BLaER1 (cell line): Measurements from ENCODE around the gene VPS26C.

Source experiments
- H3K27ac ChIP-seq: shearing (Covaris generic); formaldehyde crosslinking; 2 replicates; pipeline ENCODE4 v1.8.1; 2022
- H3K27me3 ChIP-seq: shearing (Covaris generic); formaldehyde crosslinking; 2 replicates; pipeline ENCODE4 v1.8.1; 2022
- H3K36me3 ChIP-seq: shearing (Covaris generic); formaldehyde crosslinking; 2 replicates; pipeline ENCODE4 v1.8.1; 2022
- H3K4me1 ChIP-seq: shearing (Covaris generic); formaldehyde crosslinking; 2 replicates; pipeline ENCODE4 v1.8.1; 2022
- H3K4me2 ChIP-seq: shearing (Covaris generic); formaldehyde crosslinking; 2 replicates; pipeline ENCODE4 v1.8.1; 2022
- H3K4me3 ChIP-seq: shearing (Covaris generic); formaldehyde crosslinking; 2 replicates; pipeline ENCODE4 v1.8.1; 2022
- H3K9ac ChIP-seq: shearing (Covaris generic); formaldehyde crosslinking; 2 replicates; pipeline ENCODE4 v1.8.1; 2022
- H3K9me3 ChIP-seq: shearing (Covaris generic); formaldehyde crosslinking; 2 replicates; pipeline ENCODE4 v1.8.1; 2022
- H4K20me1 ChIP-seq: shearing (Covaris generic); formaldehyde crosslinking; 2 replicates; pipeline ENCODE4 v1.8.1; 2022
- Cebpa-rat ChIP-seq: shearing (Covaris generic); IDR thresholded peaks from 2 replicates; pipeline ENCODE4 v1.8.1; 2022

VPS26C gene

DNA sequence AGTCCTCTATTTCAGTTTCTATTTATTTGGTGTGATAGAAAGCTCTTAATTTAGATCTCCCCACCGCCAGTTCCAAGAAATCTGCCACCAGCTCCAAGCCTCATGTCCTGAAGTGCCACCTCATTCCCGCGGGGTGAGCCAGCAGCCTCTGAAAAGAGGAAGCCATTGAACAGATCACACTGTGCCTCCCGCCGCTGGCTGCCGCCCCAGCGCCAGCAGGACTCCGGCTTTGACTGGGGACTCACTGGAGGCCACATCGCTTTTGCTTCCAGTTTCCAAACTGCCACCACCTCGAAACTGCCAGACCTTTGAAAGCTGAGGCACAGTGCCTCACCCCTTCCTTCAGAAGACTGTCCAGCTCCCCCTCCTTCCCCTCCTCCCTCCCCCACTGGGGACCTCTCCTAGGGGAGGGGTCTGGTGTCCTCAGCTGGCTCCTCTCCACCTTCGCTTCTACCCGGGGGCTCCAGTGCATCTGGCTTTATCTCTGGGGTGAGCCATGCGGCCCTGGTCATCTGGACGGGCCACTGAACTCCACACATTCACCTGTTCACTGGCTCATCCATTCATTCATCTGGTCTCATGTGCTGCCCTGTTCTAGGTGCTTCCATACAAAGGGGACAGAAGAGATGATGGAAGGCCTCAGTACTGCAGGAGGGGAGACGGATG, 58.9 kb downstream of the VPS26C start:
- Histone ChIP-seq H3K4me1 (peaks cover 30% of the 10 kb centered on the region), H3K4me3 (peak overlapping the region; percentile 58), H3K9me3 (peaks cover 13% of the 10 kb centered on the region), H3K4me2 (peak overlapping the region; percentile 89), H3K27me3 (no peaks in the 10 kb centered on the region), H3K36me3 (peaks cover 21% of the 10 kb centered on the region), H3K27ac (peak overlapping the region; percentile 68), H4K20me1 (no peaks in the 10 kb centered on the region), H3K9ac (peak overlapping the region; percentile 68)
- no peak for TF ChIP-seq Cebpa-rat

DNA sequence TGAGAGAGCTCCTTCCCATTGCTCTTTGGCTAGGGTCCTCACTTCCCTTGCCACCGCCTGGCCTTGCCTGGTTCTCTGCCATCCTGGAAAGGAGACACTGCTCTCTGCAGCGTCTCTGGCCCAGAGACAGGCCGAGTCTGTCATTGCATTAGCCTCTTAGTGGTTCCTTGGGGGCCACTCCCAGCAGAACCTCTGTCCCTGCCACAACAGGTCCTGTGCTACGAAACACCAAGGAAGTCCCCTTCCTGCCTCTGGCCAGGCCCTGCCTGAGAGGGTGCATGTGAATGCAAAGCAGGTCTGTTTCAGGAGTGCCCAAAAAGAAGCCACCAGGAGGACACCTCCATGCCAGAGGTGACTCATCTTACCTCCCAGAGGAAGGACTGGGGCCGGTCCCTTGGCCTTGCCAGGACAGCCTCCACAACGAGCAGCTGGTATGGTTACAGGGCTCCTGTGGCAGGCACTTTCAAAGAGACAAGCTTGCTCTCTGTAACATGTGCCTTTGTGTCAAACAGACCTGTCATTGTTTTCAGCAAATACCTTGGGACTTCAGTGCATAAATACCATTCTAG, 59.6 kb downstream of the VPS26C start:
- Histone ChIP-seq H4K20me1 (no peaks in the 10 kb centered on the region), H3K27me3 (no peaks in the 10 kb centered on the region), H3K4me2 (peak overlapping the region; percentile 89), H3K4me1 (peaks cover 30% of the 10 kb centered on the region), H3K9me3 (peaks cover 13% of the 10 kb centered on the region), H3K27ac (peak overlapping the region; percentile 68; the same call in 1 of the 2 replicates), H3K36me3 (peaks cover 28% of the 10 kb centered on the region), H3K9ac (no peak overlapping the region), H3K4me3 (peak overlapping the region; percentile 58)
- TF ChIP-seq Cebpa-rat: no peak

DNA sequence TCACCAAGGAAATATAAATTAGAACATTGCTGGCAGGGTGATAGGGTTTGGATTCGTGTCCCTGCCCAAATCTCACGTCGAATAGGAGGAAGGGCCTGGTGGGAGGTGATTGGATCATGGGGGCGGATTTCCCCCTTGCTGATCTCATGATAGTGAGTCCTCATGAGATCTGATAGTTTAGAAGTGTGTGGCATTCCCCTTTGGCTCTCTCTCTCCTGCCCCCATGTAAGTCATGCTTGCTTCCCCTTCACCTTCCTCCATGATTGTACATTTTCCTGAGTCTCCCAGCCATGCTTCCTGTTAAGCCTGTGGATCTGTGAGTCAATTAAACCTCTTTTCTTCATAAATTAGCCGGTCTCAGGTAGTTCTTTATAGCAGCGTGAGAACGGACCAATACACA, 60.6 kb downstream of the VPS26C start:
- Histone ChIP-seq H3K4me3 (no peak overlapping the region), H4K20me1 (no peaks in the 10 kb centered on the region), H3K4me2 (0 out of 2 replicates have a peak overlapping the region, but pooled peaks have one; percentile 7), H3K9me3 (peaks cover 13% of the 10 kb centered on the region), H3K9ac (no peak overlapping the region), H3K36me3 (peaks cover 38% of the 10 kb centered on the region), H3K4me1 (peaks cover 30% of the 10 kb centered on the region), H3K27ac (no peak overlapping the region), H3K27me3 (no peaks in the 10 kb centered on the region)
- no peak for TF ChIP-seq Cebpa-rat

DNA sequence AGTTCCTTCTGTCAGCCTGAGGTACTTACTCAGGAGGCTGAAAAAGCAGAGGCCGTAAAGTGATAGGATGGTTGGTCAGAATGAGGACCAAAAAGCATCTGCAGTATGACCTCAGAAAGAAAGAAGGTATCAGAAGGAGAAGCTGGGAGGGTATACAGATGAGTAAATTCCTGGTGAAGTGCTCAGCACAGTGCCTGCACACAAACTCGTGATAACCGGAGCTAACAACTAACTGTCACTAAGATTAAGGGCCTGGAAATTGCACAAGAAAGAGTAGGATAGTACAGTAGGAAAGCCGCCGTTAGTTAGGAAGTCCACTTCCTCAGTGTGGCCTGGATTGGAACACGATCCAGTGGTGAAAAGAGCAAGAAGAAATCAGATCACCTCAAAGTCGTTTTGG, 62.6 kb downstream of the VPS26C start:
- Histone ChIP-seq H3K27me3 (no peaks in the 10 kb centered on the region), H3K4me3 (no peak overlapping the region), H3K27ac (no peak overlapping the region), H3K4me2 (no peak overlapping the region), H4K20me1 (no peaks in the 10 kb centered on the region), H3K4me1 (peaks cover 30% of the 10 kb centered on the region), H3K9me3 (peaks cover 5% of the 10 kb centered on the region), H3K9ac (no peak overlapping the region), H3K36me3 (peaks cover 57% of the 10 kb centered on the region)
- no peak for TF ChIP-seq Cebpa-rat

DNA sequence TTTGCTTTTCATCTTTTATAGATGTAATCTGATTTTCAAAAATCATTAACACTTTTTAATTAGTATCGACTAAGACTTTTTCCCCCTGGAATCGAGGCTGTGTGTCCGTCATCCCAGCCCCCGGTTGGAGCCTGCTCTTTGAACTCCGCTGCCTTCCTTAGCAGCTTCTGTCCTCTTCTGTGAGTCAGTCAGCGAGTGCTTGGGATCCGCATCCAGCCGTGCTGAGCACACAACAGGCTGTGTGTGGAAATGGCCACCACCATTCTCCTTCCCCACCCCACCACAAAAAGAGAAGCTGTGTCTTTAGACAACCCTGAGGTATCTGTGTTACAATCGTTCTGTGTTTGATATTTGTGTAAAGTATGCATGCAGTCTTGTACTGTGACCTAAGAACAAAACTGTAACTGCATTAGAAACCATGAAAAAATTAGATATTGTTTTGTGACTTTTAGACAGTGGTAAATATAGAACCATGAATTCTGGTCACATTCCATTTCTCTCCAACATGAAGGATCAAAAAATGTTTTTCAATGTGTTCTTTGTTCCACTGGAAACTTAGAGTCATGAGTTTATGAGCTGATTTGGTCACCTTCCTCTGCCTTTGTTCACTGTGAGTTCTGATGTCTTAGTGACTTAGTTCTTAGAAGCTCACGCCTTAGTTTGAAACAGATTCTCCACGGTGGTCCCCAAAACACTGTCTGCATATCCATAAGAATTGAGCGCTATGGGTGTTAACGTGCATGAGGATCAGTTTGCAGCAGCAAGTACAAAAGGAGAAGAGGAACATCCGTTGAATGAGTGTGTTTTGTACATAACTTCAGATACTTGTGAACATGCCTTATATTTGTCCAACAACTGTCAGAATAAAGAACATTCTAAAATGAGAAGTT, 64.7 kb downstream of the VPS26C start:
- no peak for TF ChIP-seq Cebpa-rat
- Histone ChIP-seq H3K36me3 (peaks cover 77% of the 10 kb centered on the region), H3K9me3 (no peaks in the 10 kb centered on the region), H4K20me1 (no peaks in the 10 kb centered on the region), H3K27me3 (no peaks in the 10 kb centered on the region), H3K27ac (no peak overlapping the region), H3K4me2 (no peak overlapping the region), H3K9ac (no peak overlapping the region), H3K4me3 (no peak overlapping the region), H3K4me1 (peaks cover 12% of the 10 kb centered on the region)

DNA sequence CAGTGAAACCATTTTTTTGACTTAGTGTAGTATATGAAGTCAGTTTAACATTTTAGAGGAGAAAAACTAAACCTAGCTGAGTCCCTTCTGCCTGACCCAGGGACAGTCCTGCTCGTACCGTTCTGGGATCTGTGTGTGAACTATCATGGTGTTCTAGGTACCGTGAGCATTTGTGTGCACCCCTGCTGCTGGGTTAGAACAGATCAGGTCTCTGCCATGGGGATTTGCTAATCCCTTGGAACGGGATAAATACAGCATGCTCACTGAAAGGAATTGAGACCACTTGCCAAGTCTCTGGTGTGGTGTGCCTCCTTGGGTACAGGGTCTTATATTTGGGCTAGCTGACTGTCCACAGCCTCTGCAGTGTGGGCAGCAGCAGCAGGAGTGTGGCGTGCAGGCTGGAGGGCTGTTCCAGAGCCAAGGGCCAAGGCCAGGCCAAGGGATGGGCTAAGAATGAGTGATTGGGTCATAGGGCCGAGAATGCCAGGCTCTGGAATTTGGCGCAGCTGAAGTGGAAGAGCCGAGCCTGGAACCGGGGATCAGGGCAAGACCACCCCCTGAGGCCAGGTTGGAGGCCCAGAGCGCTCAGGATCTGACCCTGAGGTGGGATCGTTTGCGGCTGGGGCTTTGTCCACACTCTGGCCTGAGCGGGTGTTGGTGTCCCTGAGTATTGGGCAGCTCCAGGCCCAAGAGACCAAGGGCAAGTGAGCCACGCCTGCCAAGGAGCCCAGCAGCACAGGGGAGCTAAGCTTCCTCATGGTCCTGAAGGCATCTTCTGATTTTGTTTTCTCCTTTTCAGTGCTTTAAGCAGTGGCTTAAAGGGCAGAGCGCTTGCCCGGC, 66.3 kb downstream of the VPS26C start:
- no peak overlapping the region for H3K9ac ChIP-seq
- H3K27ac ChIP-seq: no peak overlapping the region
- H3K4me2 ChIP-seq: no peak overlapping the region
- no peaks in the 10 kb centered on the region for H3K9me3 ChIP-seq
- no peaks in the 10 kb centered on the region for H3K4me1 ChIP-seq
- TF ChIP-seq Cebpa-rat: no peak
- H3K27me3 ChIP-seq: no peaks in the 10 kb centered on the region
- no peak overlapping the region for H3K4me3 ChIP-seq
- H4K20me1 ChIP-seq: no peaks in the 10 kb centered on the region
- H3K36me3 ChIP-seq: peaks cover 93% of the 10 kb centered on the region

DNA sequence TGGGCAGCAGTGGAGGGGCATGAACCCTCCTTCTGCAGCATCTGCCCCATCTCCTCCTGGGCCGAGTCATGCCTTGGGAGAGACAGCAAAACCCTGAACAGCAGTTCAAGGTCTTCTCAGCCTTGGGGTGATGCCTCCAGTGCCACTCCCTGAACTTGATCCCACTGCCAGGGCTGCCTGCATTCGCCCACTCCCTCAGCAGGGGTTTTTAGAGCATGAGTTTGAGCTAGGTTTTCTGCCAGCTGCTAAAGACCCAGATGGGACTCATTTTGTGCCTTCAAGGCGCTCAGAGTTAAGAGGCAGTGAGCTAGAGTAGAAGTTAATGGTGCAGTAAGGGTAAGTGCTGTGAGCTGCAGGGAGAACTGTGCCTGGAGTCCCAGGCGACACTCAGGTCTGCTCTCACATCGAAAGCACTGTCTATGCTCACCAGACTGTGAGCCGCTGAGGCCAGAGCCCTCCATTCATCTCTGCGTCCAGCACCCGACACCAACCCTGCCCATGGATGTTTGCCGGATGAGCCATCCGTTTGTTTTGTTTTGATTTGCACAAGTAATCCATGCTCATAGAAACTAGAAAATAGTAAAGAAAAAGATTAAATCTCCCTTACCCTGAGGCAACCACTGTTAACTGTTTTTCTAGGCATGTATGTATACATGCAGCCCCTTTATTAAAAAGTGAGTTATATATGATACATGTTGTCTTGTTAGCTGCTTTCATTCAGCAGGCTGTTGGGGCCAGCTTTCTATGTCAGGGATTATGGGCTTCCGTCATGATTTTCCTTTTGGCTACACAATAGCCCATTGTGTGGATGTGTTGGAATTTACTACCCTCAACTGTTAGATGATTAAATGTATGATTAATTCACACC, 67.8 kb downstream of the VPS26C start:
- Histone ChIP-seq H3K36me3 (peaks cover 98% of the 10 kb centered on the region), H3K9me3 (no peaks in the 10 kb centered on the region), H3K4me3 (no peak overlapping the region), H4K20me1 (no peaks in the 10 kb centered on the region), H3K27me3 (no peaks in the 10 kb centered on the region), H3K4me2 (no peak overlapping the region), H3K4me1 (no peaks in the 10 kb centered on the region), H3K9ac (no peak overlapping the region), H3K27ac (no peak overlapping the region)
- TF ChIP-seq Cebpa-rat: no peak

DNA sequence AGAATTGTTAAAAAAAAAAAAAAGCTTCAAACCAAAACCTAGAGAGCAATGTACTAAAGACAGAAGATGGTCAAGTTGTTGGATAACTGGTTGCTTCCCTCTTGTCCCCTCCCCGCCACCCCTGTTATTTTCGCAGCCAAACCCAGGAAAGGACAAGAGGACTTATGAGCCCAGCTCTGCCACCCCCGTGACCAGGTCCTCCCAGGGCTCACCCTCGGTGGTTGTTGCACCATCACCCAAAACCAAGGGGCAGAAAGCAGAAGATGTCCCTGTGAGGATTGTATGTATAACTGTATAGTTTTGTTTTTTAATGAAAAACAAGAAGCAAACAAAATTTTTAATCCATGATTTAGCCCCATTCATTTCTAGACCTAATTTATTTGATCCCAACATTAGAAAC, 69.4 kb downstream of the VPS26C start:
- H3K36me3 ChIP-seq: peaks cover 99% of the 10 kb centered on the region
- TF ChIP-seq Cebpa-rat: no peak
- H3K27me3 ChIP-seq: no peaks in the 10 kb centered on the region
- H4K20me1 ChIP-seq: no peaks in the 10 kb centered on the region
- H3K27ac ChIP-seq: no peak overlapping the region
- H3K9me3 ChIP-seq: no peaks in the 10 kb centered on the region
- H3K4me2 ChIP-seq: no peak overlapping the region
- H3K4me1 ChIP-seq: no peaks in the 10 kb centered on the region
- no peak overlapping the region for H3K9ac ChIP-seq
- no peak overlapping the region for H3K4me3 ChIP-seq

DNA sequence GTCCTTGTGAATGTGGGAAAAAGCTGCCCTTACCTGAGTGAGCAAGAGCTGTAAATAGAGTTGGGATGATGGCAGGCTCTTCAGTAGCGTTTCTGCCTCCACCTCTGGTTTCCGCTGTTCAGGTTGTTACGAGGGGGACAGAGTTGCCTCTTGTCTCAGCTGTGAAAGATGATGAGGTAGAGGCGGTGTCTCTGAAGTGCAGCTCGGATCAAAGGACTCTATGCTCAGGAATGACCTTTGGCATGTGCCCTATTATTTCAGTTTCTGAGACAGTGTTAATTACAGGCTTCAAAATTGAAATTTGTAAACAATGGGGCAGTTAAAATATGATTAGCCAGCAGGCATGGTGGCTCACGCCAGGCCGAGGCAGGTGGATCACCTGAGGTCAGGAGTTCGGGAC, 70.3 kb downstream of the VPS26C start:
- Histone ChIP-seq H3K4me2 (no peak overlapping the region), H3K36me3 (peaks cover 99% of the 10 kb centered on the region), H3K4me3 (no peak overlapping the region), H3K4me1 (no peaks in the 10 kb centered on the region), H3K27ac (no peak overlapping the region), H3K9me3 (no peaks in the 10 kb centered on the region), H3K27me3 (no peaks in the 10 kb centered on the region), H3K9ac (no peak overlapping the region), H4K20me1 (no peaks in the 10 kb centered on the region)
- TF ChIP-seq Cebpa-rat: no peak
